WTC11 (cell line): ENCODE results near the gene MRPL46.

Experiments used
- CTCF ChIP-seq: fragments of 200-600 bp; IDR thresholded peaks from 2 replicates; pipeline ENCODE4 v1.8.0; 2022; ENCODE audit warnings: antibody characterized with exemption
- MAX ChIP-seq: sonication (generic); formaldehyde crosslinking; IDR thresholded peaks from 2 replicates; pipeline ENCODE4 v1.8.0; 2022; ENCODE audit warnings: mild to moderate bottlenecking, missing genetic modification reagents

GRCh38 chr15:88454867-88455810 lies 12.0 kb downstream of the MRPL46 start:
- peak; percentile 60 for TF ChIP-seq CTCF
- TF ChIP-seq MAX (CRISPR knock-in tag), result peak; percentile 44; the same call in 1 of the 2 replicates
